ENCODE measurements around the gene SUPT6H.

SUPT6H gene

GRCh38 chr17:28744972-28745785 lies 83.2 kb downstream of the SUPT6H start:
- Histone ChIP-seq H3K9me3 (ENCODE audit: control insufficient read depth, low read depth, low read length) (no peaks in the 10 kb centered on the region), H3K4me1 (ENCODE audit: control insufficient read depth, low read depth, low read length) (peaks cover 21% of the 10 kb centered on the region), H3K27me3 (ENCODE audit: control insufficient read depth, insufficient read depth, low read length) (no peaks in the 10 kb centered on the region), H3K36me3 (ENCODE audit: control insufficient read depth, low read depth, low read length) (peaks cover 35% of the 10 kb centered on the region), H3K9ac (ENCODE audit: low read length) (peak overlapping the region; percentile 99), H3K4me3 (ENCODE audit: low read length) (peak overlapping the region; percentile 99), H3K27ac (ENCODE audit: low read length) (peak overlapping the region; percentile 99)

GRCh38 chr17:28745786-28746411 lies 83.9 kb downstream of the SUPT6H start:
- H3K9me3 ChIP-seq (ENCODE audit: control insufficient read depth, low read depth, low read length), result no peaks in the 10 kb centered on the region
- H3K27ac ChIP-seq (ENCODE audit: low read length), result peak overlapping the region; percentile 99
- no peaks in the 10 kb centered on the region for H3K27me3 ChIP-seq (ENCODE audit: control insufficient read depth, insufficient read depth, low read length)
- H3K4me1 ChIP-seq (ENCODE audit: control insufficient read depth, low read depth, low read length), result peaks cover 25% of the 10 kb centered on the region
- H3K36me3 ChIP-seq (ENCODE audit: control insufficient read depth, low read depth, low read length), result peaks cover 42% of the 10 kb centered on the region
- H3K4me3 ChIP-seq (ENCODE audit: low read length), result peak overlapping the region; percentile 99
- H3K9ac ChIP-seq (ENCODE audit: low read length), result peak overlapping the region; percentile 99

- H3K27me3 ChIP-seq (ENCODE audit: control insufficient read depth, insufficient read depth, low read length), result no peaks in the 10 kb centered on the region
- peak overlapping the region; percentile 99 for H3K9ac ChIP-seq (ENCODE audit: low read length)
- peak overlapping the region; percentile 99 for H3K27ac ChIP-seq (ENCODE audit: low read length)
- H3K4me3 ChIP-seq (ENCODE audit: low read length), result peak overlapping the region; percentile 99
- peaks cover 25% of the 10 kb centered on the region for H3K4me1 ChIP-seq (ENCODE audit: control insufficient read depth, low read depth, low read length)
- no peaks in the 10 kb centered on the region for H3K9me3 ChIP-seq (ENCODE audit: control insufficient read depth, low read depth, low read length)
- H3K36me3 ChIP-seq (ENCODE audit: control insufficient read depth, low read depth, low read length), result peaks cover 46% of the 10 kb centered on the region
These were observed 84.6 kb downstream of the SUPT6H start for GRCh38 chr17:28746611-28747050.

GRCh38 chr17:28747051-28747691 lies 85.2 kb downstream of the SUPT6H start:
- Histone ChIP-seq H3K9ac (ENCODE audit: low read length) (no peak overlapping the region), H3K9me3 (ENCODE audit: control insufficient read depth, low read depth, low read length) (no peaks in the 10 kb centered on the region), H3K4me1 (ENCODE audit: control insufficient read depth, low read depth, low read length) (peaks cover 25% of the 10 kb centered on the region), H3K36me3 (ENCODE audit: control insufficient read depth, low read depth, low read length) (peaks cover 49% of the 10 kb centered on the region), H3K27me3 (ENCODE audit: control insufficient read depth, insufficient read depth, low read length) (no peaks in the 10 kb centered on the region), H3K4me3 (ENCODE audit: low read length) (peak overlapping the region; percentile 7), H3K27ac (ENCODE audit: low read length) (peak overlapping the region; percentile 99)

GRCh38 chr17:28747801-28748750 lies 86.1 kb downstream of the SUPT6H start:
- Histone ChIP-seq H3K36me3 (ENCODE audit: control insufficient read depth, low read depth, low read length) (peaks cover 49% of the 10 kb centered on the region), H3K27ac (ENCODE audit: low read length) (no peak overlapping the region), H3K4me3 (ENCODE audit: low read length) (no peak overlapping the region), H3K9ac (ENCODE audit: low read length) (no peak overlapping the region), H3K27me3 (ENCODE audit: control insufficient read depth, insufficient read depth, low read length) (no peaks in the 10 kb centered on the region), H3K9me3 (ENCODE audit: control insufficient read depth, low read depth, low read length) (no peaks in the 10 kb centered on the region), H3K4me1 (ENCODE audit: control insufficient read depth, low read depth, low read length) (peaks cover 25% of the 10 kb centered on the region)

- no peaks in the 10 kb centered on the region for H3K9me3 ChIP-seq (ENCODE audit: control insufficient read depth, low read depth, low read length)
- no peaks in the 10 kb centered on the region for H3K27me3 ChIP-seq (ENCODE audit: control insufficient read depth, insufficient read depth, low read length)
- H3K36me3 ChIP-seq (ENCODE audit: control insufficient read depth, low read depth, low read length), result peaks cover 49% of the 10 kb centered on the region
- H3K27ac ChIP-seq (ENCODE audit: low read length), result no peak overlapping the region
- no peak overlapping the region for H3K9ac ChIP-seq (ENCODE audit: low read length)
- no peak overlapping the region for H3K4me3 ChIP-seq (ENCODE audit: low read length)
- H3K4me1 ChIP-seq (ENCODE audit: control insufficient read depth, low read depth, low read length), result peaks cover 25% of the 10 kb centered on the region
These were observed 87.0 kb downstream of the SUPT6H start for GRCh38 chr17:28748852-28749515.

- Histone ChIP-seq H3K27me3 (ENCODE audit: control insufficient read depth, insufficient read depth, low read length) (no peaks in the 10 kb centered on the region), H3K36me3 (ENCODE audit: control insufficient read depth, low read depth, low read length) (peaks cover 49% of the 10 kb centered on the region), H3K4me1 (ENCODE audit: control insufficient read depth, low read depth, low read length) (peaks cover 25% of the 10 kb centered on the region), H3K9ac (ENCODE audit: low read length) (no peak overlapping the region), H3K27ac (ENCODE audit: low read length) (no peak overlapping the region), H3K4me3 (ENCODE audit: low read length) (no peak overlapping the region), H3K9me3 (ENCODE audit: control insufficient read depth, low read depth, low read length) (no peaks in the 10 kb centered on the region)
These were observed 87.6 kb downstream of the SUPT6H start for GRCh38 chr17:28749516-28750177.

GRCh38 chr17:28750178-28751047 lies 88.4 kb downstream of the SUPT6H start:
- H3K27me3 ChIP-seq (ENCODE audit: control insufficient read depth, insufficient read depth, low read length), result no peaks in the 10 kb centered on the region
- peaks cover 25% of the 10 kb centered on the region for H3K4me1 ChIP-seq (ENCODE audit: control insufficient read depth, low read depth, low read length)
- no peak overlapping the region for H3K9ac ChIP-seq (ENCODE audit: low read length)
- no peak overlapping the region for H3K4me3 ChIP-seq (ENCODE audit: low read length)
- H3K27ac ChIP-seq (ENCODE audit: low read length), result peak overlapping the region; percentile 21
- H3K9me3 ChIP-seq (ENCODE audit: control insufficient read depth, low read depth, low read length), result no peaks in the 10 kb centered on the region
- H3K36me3 ChIP-seq (ENCODE audit: control insufficient read depth, low read depth, low read length), result peaks cover 49% of the 10 kb centered on the region

- Histone ChIP-seq H3K9me3 (ENCODE audit: control insufficient read depth, low read depth, low read length) (no peaks in the 10 kb centered on the region), H3K9ac (ENCODE audit: low read length) (no peak overlapping the region), H3K27me3 (ENCODE audit: control insufficient read depth, insufficient read depth, low read length) (no peaks in the 10 kb centered on the region), H3K27ac (ENCODE audit: low read length) (no peak overlapping the region), H3K4me3 (ENCODE audit: low read length) (no peak overlapping the region), H3K36me3 (ENCODE audit: control insufficient read depth, low read depth, low read length) (peaks cover 44% of the 10 kb centered on the region), H3K4me1 (ENCODE audit: control insufficient read depth, low read depth, low read length) (peaks cover 11% of the 10 kb centered on the region)
These were observed 89.8 kb downstream of the SUPT6H start for GRCh38 chr17:28751600-28752366.

Measured in iPS-18a (cell line).